ENCODE results near the gene MRGPRE. TPM values are rescaled to one million over a fixed set of nuclear protein-coding genes. Genes with fewer than 3 reads are reported as not detected.

MRGPRE gene
- total and polyA plus RNA-seq, 7 experiments from 2014 or later, result not detected

DNA sequence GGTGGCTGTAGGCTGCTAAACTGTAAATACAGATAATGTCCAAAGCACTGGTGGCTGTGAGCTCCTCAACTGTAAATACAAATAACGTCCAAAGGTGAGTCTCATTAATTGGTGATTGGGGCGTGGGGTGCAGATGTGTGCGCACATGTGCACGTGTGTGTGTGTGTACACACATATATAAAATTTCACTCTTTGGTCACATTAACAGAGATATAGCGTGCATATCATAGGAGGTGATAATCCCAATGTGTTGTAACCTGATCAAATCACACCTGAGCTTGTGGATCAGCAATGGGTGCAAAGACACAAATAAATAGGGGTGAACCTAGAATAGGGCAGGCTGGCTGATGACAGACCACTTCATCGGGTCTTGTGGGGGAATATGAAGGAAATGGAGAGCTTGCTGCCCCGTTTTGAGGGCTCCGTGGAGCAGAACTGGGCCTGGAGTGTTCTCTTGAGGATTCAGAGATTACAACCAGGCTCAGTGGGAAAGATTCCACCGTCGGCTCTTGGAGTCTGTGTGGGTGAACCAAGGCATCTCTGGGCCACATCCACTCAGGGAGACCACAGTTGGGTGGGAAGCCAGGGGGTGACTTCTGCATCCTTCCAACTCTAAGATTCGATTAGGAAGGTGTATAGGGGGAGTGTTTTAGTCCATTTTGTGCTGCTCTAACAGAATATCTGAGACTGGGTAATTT is 42.2 kb downstream of the MRGPRE start:
- Histone ChIP-seq H3K27ac (ENCODE audit: low read depth, low read length) (no peak overlapping the region), H3K9me3 (ENCODE audit: control insufficient read depth in 2 of 3, low read length in 3 of 3) (peaks cover 0 to 3% (median 0%) of the 10 kb centered on the region in 3 experiments), H3K36me3 (ENCODE audit: control insufficient read depth in 2 of 3, insufficient read depth in 3 of 3, low read length in 3 of 3) (no peaks in the 10 kb centered on the region), H3K4me1 (ENCODE audit: control insufficient read depth in 2 of 2, insufficient read depth in 2 of 2, low read length in 2 of 2) (no peaks in the 10 kb centered on the region), H3K27me3 (ENCODE audit: control insufficient read depth in 2 of 2, insufficient read depth in 2 of 2, low read length in 2 of 2) (no peaks in the 10 kb centered on the region), H3K4me3 (ENCODE audit: low read length) (no peak overlapping the region)
- Mint-ChIP-seq H3K4me1 (no peaks in the 10 kb centered on the region), H3K27me3 (no peaks in the 10 kb centered on the region), H3K4me3 (no peak overlapping the region), H3K9me3 (no peaks in the 10 kb centered on the region), H3K27ac (no peak overlapping the region), H3K36me3 (no peaks in the 10 kb centered on the region)
- no peak for ATAC-seq
- ChIA-PET CTCF (no interaction called here), POLR2A (no interaction called here)
- intact Hi-C loops (cut with micrococcal nuclease), result no loop called here
- no peak for DNase-seq

DNA sequence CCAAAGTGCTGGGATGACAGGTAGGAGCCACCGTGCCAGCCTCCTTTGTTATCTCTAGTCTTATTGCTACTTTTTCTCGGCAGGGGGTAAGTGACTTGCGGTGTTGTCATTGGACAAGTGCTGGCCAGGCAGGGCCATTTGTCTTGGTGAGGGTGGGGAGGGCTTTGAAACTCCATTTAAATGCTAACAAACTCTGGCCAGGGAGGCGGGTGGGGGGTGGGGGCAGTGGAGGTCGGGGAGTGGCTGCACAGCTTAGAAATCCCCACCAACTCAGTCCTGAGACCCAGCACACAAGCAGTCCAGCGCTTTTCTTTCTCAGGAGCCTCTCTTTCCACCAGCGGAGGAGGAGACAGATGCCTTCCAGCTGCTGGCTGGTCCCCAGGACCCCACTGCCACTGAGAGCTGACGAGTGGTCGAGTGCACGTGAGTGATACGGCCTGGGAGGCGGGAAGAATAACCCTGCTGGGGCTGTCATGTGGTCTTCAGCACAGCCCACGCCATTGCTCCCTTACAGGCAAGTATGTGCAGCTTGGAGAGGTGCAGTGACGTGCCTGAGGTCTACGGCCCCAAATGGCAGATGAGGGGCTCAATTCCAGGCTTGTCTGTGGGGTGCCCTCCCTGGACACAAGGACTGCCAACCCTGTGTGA is 42.9 kb downstream of the MRGPRE start:
- Histone ChIP-seq H3K27me3 (ENCODE audit: control insufficient read depth in 2 of 2, insufficient read depth in 2 of 2, low read length in 2 of 2) (no peaks in the 10 kb centered on the region), H3K9me3 (ENCODE audit: control insufficient read depth in 2 of 3, low read length in 3 of 3) (peaks cover 0 to 3% (median 0%) of the 10 kb centered on the region in 3 experiments), H3K36me3 (ENCODE audit: control insufficient read depth in 2 of 3, insufficient read depth in 3 of 3, low read length in 3 of 3) (no peaks in the 10 kb centered on the region), H3K4me3 (ENCODE audit: low read length) (no peak overlapping the region), H3K4me1 (ENCODE audit: control insufficient read depth in 2 of 2, insufficient read depth in 2 of 2, low read length in 2 of 2) (no peaks in the 10 kb centered on the region), H3K27ac (ENCODE audit: low read depth, low read length) (no peak overlapping the region)
- Mint-ChIP-seq H3K4me1 (no peaks in the 10 kb centered on the region), H3K36me3 (no peaks in the 10 kb centered on the region), H3K4me3 (no peak overlapping the region), H3K9me3 (no peaks in the 10 kb centered on the region), H3K27me3 (no peaks in the 10 kb centered on the region), H3K27ac (no peak overlapping the region)
- ChIA-PET CTCF (no interaction called here), POLR2A (no interaction called here)
- ATAC-seq (no peak), DNase-seq (no peak)
- intact Hi-C loops (cut with micrococcal nuclease), result no loop called here

DNA sequence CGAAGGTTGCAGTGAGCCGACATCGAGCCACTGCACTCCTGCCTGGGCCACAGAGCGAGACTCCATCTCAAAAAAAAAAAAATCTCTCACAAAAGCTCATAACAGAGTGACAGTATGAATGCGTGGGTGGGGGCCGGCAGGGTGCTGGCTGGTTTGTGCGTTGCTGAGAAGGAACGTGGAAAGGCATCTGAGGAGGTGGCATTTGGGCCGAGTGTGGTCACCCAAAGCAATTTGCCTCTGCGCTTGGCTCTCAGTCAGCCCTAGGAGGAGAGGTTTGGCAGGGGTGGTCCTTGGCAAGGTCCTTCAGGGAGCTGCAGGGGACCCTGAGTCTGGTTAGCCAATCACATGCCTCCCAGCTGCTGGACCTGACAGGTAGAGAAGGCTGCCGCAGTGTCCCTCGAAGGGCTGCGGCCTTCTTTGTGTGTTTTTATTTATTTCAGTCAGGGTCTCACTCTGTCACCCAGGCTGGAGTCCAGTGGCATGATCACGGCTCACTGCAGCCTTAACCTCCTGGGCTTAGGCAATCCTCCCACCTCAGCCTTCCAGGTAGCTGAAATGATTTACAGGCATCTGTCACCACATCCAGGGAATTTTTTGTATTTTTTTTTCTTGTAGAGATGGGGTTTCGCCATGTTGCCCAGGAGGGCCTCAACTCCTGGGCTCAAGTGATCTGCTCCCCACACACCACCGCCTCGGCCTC is 43.6 kb downstream of the MRGPRE start:
- ATAC-seq, result no peak
- Histone ChIP-seq H3K27ac (ENCODE audit: low read depth, low read length) (no peak overlapping the region), H3K27me3 (ENCODE audit: control insufficient read depth in 2 of 2, insufficient read depth in 2 of 2, low read length in 2 of 2) (no peaks in the 10 kb centered on the region), H3K4me3 (ENCODE audit: low read length) (no peak overlapping the region), H3K4me1 (ENCODE audit: control insufficient read depth in 2 of 2, insufficient read depth in 2 of 2, low read length in 2 of 2) (no peaks in the 10 kb centered on the region), H3K9me3 (ENCODE audit: control insufficient read depth in 2 of 3, low read length in 3 of 3) (peaks cover 0 to 3% (median 0%) of the 10 kb centered on the region in 3 experiments), H3K36me3 (ENCODE audit: control insufficient read depth in 2 of 3, insufficient read depth in 3 of 3, low read length in 3 of 3) (no peaks in the 10 kb centered on the region)
- no peak overlapping the region for H3K27ac Mint-ChIP-seq
- ChIA-PET POLR2A (no interaction called here), CTCF (no interaction called here)
- intact Hi-C loops (cut with micrococcal nuclease), result no loop called here
- no peaks in the 10 kb centered on the region for H3K27me3 Mint-ChIP-seq
- H3K9me3 Mint-ChIP-seq, result no peaks in the 10 kb centered on the region
- DNase-seq, result no peak
- H3K36me3 Mint-ChIP-seq, result no peaks in the 10 kb centered on the region
- no peaks in the 10 kb centered on the region for H3K4me1 Mint-ChIP-seq
- no peak overlapping the region for H3K4me3 Mint-ChIP-seq

DNA sequence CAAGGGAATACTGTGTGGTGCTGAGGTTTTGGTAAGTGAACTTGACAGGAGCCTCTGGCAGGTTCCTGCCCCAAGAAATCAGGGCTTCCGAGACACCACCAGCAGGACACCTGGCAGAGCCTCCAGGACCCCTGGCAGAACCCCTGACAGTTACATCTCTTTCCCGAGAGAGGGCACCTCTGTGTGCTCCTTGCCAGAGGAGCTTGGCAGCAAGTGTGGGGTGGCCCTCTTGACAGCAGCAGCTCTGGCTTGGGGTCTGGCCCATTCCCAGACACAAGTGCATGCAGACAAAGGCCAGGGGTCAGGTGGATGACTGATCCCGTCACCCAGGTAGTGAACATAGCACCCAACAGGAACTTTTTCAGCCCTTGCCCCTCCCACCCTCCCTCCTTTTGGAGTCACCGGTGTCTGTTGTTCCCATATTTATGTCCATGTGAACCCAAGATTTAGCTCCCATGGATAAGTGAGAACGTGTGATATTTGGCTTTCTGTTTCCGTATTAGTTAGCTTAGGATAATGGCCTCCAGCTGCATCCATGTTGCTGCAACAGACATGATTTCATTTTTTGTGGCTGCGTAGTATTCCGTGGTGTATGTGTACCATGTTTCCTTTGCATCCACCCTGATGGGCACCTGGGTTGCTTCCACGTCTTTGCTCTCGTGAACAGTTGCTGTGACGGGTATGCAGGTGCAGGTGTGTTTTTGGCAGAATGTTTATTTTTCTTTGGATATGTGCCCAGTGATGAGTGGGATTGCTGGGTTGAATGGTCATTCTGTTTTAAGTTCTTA is 45.9 kb downstream of the MRGPRE start:
- Mint-ChIP-seq H3K27ac (no peak overlapping the region), H3K4me1 (no peaks in the 10 kb centered on the region), H3K4me3 (no peak overlapping the region), H3K36me3 (no peaks in the 10 kb centered on the region), H3K27me3 (no peaks in the 10 kb centered on the region), H3K9me3 (no peaks in the 10 kb centered on the region)
- ATAC-seq (no peak), DNase-seq (no peak)
- Histone ChIP-seq H3K36me3 (ENCODE audit: control insufficient read depth in 2 of 3, insufficient read depth in 3 of 3, low read length in 3 of 3) (no peaks in the 10 kb centered on the region), H3K4me1 (ENCODE audit: control insufficient read depth in 2 of 2, insufficient read depth in 2 of 2, low read length in 2 of 2) (no peaks in the 10 kb centered on the region), H3K4me3 (ENCODE audit: low read length) (no peak overlapping the region), H3K9me3 (ENCODE audit: control insufficient read depth in 2 of 3, low read length in 3 of 3) (peaks cover 0 to 3% (median 0%) of the 10 kb centered on the region in 3 experiments), H3K27ac (ENCODE audit: low read depth, low read length) (no peak overlapping the region), H3K27me3 (ENCODE audit: control insufficient read depth in 2 of 2, insufficient read depth in 2 of 2, low read length in 2 of 2) (no peaks in the 10 kb centered on the region)
- intact Hi-C loops (cut with micrococcal nuclease), result no loop called here
- CTCF ChIA-PET, result no interaction called here
- POLR2A ChIA-PET, result no interaction called here

DNA sequence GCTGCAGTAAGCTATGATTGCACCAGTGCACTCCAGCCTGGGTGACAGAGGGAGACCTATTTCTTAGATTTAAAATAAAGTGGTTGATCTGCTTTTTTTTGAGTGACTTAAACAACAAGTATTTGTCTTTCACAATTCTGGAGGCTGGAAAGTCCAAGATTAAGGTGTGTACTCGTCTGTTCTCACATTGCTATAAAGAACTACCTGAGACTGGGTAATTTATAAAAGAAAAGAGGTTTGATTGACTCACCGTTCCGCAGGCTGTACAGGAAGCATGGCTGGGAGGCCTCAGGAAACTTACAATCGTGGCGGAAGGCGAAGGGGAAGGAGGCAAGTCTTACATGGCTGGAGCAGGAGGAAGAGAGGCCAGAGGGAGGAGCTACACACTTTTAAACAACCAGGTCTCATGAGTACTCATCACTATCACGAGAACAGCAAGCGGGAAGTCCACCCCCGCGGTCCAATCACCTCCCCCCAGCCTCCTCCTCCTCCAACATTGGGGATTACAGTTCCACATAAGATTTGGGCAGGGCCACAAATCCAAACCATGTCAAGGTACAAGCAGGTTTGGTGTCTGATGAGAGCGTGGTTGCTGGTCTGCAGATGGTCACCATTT is 47.4 kb downstream of the MRGPRE start:
- Histone ChIP-seq H3K27ac (ENCODE audit: low read depth, low read length) (no peak overlapping the region), H3K9me3 (ENCODE audit: control insufficient read depth in 2 of 3, low read length in 3 of 3) (peaks cover 0 to 2% (median 0%) of the 10 kb centered on the region in 3 experiments), H3K27me3 (ENCODE audit: control insufficient read depth in 2 of 2, insufficient read depth in 2 of 2, low read length in 2 of 2) (no peaks in the 10 kb centered on the region), H3K36me3 (ENCODE audit: control insufficient read depth in 2 of 3, insufficient read depth in 3 of 3, low read length in 3 of 3) (no peaks in the 10 kb centered on the region), H3K4me1 (ENCODE audit: control insufficient read depth in 2 of 2, insufficient read depth in 2 of 2, low read length in 2 of 2) (no peaks in the 10 kb centered on the region), H3K4me3 (ENCODE audit: low read length) (no peak overlapping the region)
- H3K9me3 Mint-ChIP-seq, result no peaks in the 10 kb centered on the region
- ChIA-PET CTCF (interaction anchor here (0.7 kb wide), 1 partner anchor 1471 kb away, joined by 3 read pairs; no protein-coding TSS in a partner anchor), POLR2A (no interaction called here)
- no peaks in the 10 kb centered on the region for H3K36me3 Mint-ChIP-seq
- intact Hi-C loops (cut with micrococcal nuclease), result no loop called here
- no peak for ATAC-seq
- H3K27me3 Mint-ChIP-seq, result no peaks in the 10 kb centered on the region
- H3K4me3 Mint-ChIP-seq, result no peak overlapping the region
- no peaks in the 10 kb centered on the region for H3K4me1 Mint-ChIP-seq
- no peak overlapping the region for H3K27ac Mint-ChIP-seq
- no peak for DNase-seq

DNA sequence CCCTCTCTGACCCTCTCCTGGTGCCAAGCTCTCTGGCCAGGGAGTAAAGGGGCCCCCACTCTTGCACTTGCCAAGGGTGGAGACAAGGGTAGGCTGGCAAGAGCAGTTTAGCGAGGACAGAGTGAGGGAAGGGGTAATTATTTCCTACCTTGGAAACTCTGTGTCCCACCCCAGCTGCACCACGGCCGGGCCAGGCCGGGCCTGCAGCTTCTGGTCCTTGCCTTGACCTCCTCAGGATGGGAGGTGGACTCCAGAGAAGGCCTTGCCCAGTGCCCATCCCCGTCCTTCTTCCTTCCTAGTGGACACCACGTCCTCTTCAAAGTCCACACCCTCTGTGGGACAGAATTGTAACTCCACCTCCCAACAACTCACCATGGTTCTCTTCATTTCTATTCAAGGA is 48.7 kb downstream of the MRGPRE start:
- no peaks in the 10 kb centered on the region for H3K4me1 ChIP-seq (ENCODE audit: control insufficient read depth in 2 of 2, insufficient read depth in 2 of 2, low read length in 2 of 2)
- intact Hi-C loops (cut with micrococcal nuclease), result no loop called here
- DNase-seq, result no peak
- no peaks in the 10 kb centered on the region for H3K36me3 Mint-ChIP-seq
- no peak overlapping the region for H3K4me3 Mint-ChIP-seq
- H3K9me3 Mint-ChIP-seq, result no peaks in the 10 kb centered on the region
- ATAC-seq, result no peak
- ChIA-PET CTCF (no interaction called here), POLR2A (no interaction called here)
- H3K27me3 Mint-ChIP-seq, result no peaks in the 10 kb centered on the region
- no peaks in the 10 kb centered on the region for H3K9me3 ChIP-seq (ENCODE audit: control insufficient read depth in 2 of 3, low read length in 3 of 3)
- H3K36me3 ChIP-seq (ENCODE audit: control insufficient read depth in 2 of 3, insufficient read depth in 3 of 3, low read length in 3 of 3), result no peaks in the 10 kb centered on the region
- H3K4me1 Mint-ChIP-seq, result no peaks in the 10 kb centered on the region
- H3K27me3 ChIP-seq (ENCODE audit: control insufficient read depth in 2 of 2, insufficient read depth in 2 of 2, low read length in 2 of 2), result no peaks in the 10 kb centered on the region
- H3K27ac ChIP-seq (ENCODE audit: low read depth, low read length), result no peak overlapping the region
- H3K4me3 ChIP-seq (ENCODE audit: low read length), result no peak overlapping the region
- no peak overlapping the region for H3K27ac Mint-ChIP-seq

Measured in naive thymus-derived CD4-positive, alpha-beta T cell (primary cell).